ENCODE data around the gene DLX4. TPM values are rescaled to one million over a fixed set of nuclear protein-coding genes. Genes with fewer than 3 reads are reported as not detected.

Gene DLX4
- total and polyA plus RNA-seq, 8 donors: 0.76 to 2.6 (median 1.5) TPM

- DNase-seq (no peak), ATAC-seq (no peak)
- intact Hi-C loops (cut with DNase I): no loop called here
Measured at GRCh38 chr17:49952912-49953497, 16.0 kb upstream of the DLX4 start.

GRCh38 chr17:49955157-49955556 is 13.8 kb upstream of the DLX4 start:
- Histone ChIP-seq H3K4me1 (no peaks in the 10 kb centered on the region), H3K4me3 (no peak overlapping the region), H3K36me3 (no peaks in the 10 kb centered on the region), H3K9me3 (no peaks in the 10 kb centered on the region), H3K27ac (no peak overlapping the region), H3K27me3 (peaks cover 0 to 60% of the 10 kb centered on the region in 2 donors)
- no peak for TF ChIP-seq CTCF (IDR thresholded peaks at IDR 0.05)
- DNase-seq (no peak), ATAC-seq (no peak)
- intact Hi-C loops (cut with DNase I): no loop called here

More at GRCh38 chr17:49952912-49953497, 16.0 kb upstream of the DLX4 start:
- Histone ChIP-seq H3K4me1 (no peaks in the 10 kb centered on the region), H3K27ac (no peak overlapping the region), H3K27me3 (peaks cover 0 to 68% of the 10 kb centered on the region in 2 donors), H3K4me3 (no peak overlapping the region), H3K9me3 (no peaks in the 10 kb centered on the region), H3K36me3 (no peaks in the 10 kb centered on the region)
- no peak for TF ChIP-seq CTCF (IDR thresholded peaks at IDR 0.05)

GRCh38 chr17:49956780-49957179 is 12.2 kb upstream of the DLX4 start:
- H3K27ac ChIP-seq: no peak overlapping the region
- peaks cover 3 to 58% of the 10 kb centered on the region in 2 donors for H3K27me3 ChIP-seq
- DNase-seq (no peak), ATAC-seq (no peak)
- no peak overlapping the region for H3K4me3 ChIP-seq
- no peaks in the 10 kb centered on the region for H3K9me3 ChIP-seq
- no peaks in the 10 kb centered on the region for H3K36me3 ChIP-seq
- TF ChIP-seq CTCF (IDR thresholded peaks at IDR 0.05): no peak
- H3K4me1 ChIP-seq: no peaks in the 10 kb centered on the region
- intact Hi-C loops (cut with DNase I): no loop called here

- no peak for TF ChIP-seq CTCF (IDR thresholded peaks at IDR 0.05)
- Histone ChIP-seq H3K27me3 (peaks cover 9 to 58% of the 10 kb centered on the region in 2 donors), H3K9me3 (no peaks in the 10 kb centered on the region), H3K4me1 (no peaks in the 10 kb centered on the region), H3K27ac (no peak overlapping the region), H3K36me3 (no peaks in the 10 kb centered on the region), H3K4me3 (no peak overlapping the region)
- intact Hi-C loops (cut with DNase I): no loop called here
- ATAC-seq (no peak), DNase-seq (no peak)
Measured at GRCh38 chr17:49957350-49957749, 11.6 kb upstream of the DLX4 start.

GRCh38 chr17:49958723-49959122 is 10.3 kb upstream of the DLX4 start:
- Histone ChIP-seq H3K9me3 (no peaks in the 10 kb centered on the region), H3K4me3 (no peak overlapping the region), H3K27me3 (peaks cover 23 to 59% of the 10 kb centered on the region in 2 donors), H3K4me1 (peaks cover 0 to under 1% of the 10 kb centered on the region in 2 donors), H3K27ac (no peak overlapping the region), H3K36me3 (no peaks in the 10 kb centered on the region)
- no peak for DNase-seq
- TF ChIP-seq CTCF (IDR thresholded peaks at IDR 0.05): no peak
- intact Hi-C loops (cut with DNase I): no loop called here
- no peak for ATAC-seq

All from left lung (tissue), 10 donors.